ENCODE measurements around the gene RNF157.
A peak's percentile ranks its signal among the peaks of the same experiment; 100 is the strongest.

RNF157 gene

GRCh38 chr17:76142585-76143041, 97.7 kb downstream of the RNF157 start:
- H3K27ac ChIP-seq (ENCODE audit: low read length): no peak overlapping the region
- H3K4me3 ChIP-seq (ENCODE audit: low read length): no peak overlapping the region
- no peak overlapping the region for H2AFZ ChIP-seq (ENCODE audit: low read length)
- H3K79me2 ChIP-seq (ENCODE audit: low read length): no peaks in the 10 kb centered on the region
- no peak for TF ChIP-seq EZH2phosphoT487 (IDR thresholded peaks at IDR 0.05; ENCODE audit: low read length)
- TF ChIP-seq CTCF (IDR thresholded peaks at IDR 0.05; ENCODE audit: low read length): no peak
- TF ChIP-seq EZH2 (optimal IDR thresholded peaks at IDR 0.05; ENCODE audit: low read depth, low read length): no peak
- H3K4me1 ChIP-seq (ENCODE audit: low read length): peaks cover 27% of the 10 kb centered on the region
- H3K9me3 ChIP-seq (replicated peaks; ENCODE audit: insufficient read depth, low read length): no peaks in the 10 kb centered on the region
- no peaks in the 10 kb centered on the region for H4K20me1 ChIP-seq (ENCODE audit: insufficient read depth, low read length)
- no peak overlapping the region for H3K4me2 ChIP-seq (ENCODE audit: low read depth, low read length)
- H3K9ac ChIP-seq (ENCODE audit: low read length): no peak overlapping the region
- no peaks in the 10 kb centered on the region for H3K36me3 ChIP-seq (replicated peaks; ENCODE audit: insufficient read depth, low read length)
- H3K27me3 ChIP-seq (replicated peaks; ENCODE audit: insufficient read depth, low read length): peaks cover 27% of the 10 kb centered on the region
- DNase-seq: no peak
- H3K9me2 ChIP-seq (replicated peaks; ENCODE audit: insufficient read depth, low read length): no peaks in the 10 kb centered on the region
- peaks cover 7% of the 10 kb centered on the region; the same call in 1 of the 2 replicates for H3F3A ChIP-seq (ENCODE audit: insufficient read depth, low read length)

GRCh38 chr17:76142039-76142584, 98.2 kb downstream of the RNF157 start:
- no peak overlapping the region for H2AFZ ChIP-seq (ENCODE audit: low read length)
- DNase-seq: no peak
- H3K79me2 ChIP-seq (ENCODE audit: low read length): no peaks in the 10 kb centered on the region
- peaks cover 27% of the 10 kb centered on the region for H3K27me3 ChIP-seq (replicated peaks; ENCODE audit: insufficient read depth, low read length)
- no peak overlapping the region for H3K4me3 ChIP-seq (ENCODE audit: low read length)
- H3K4me2 ChIP-seq (ENCODE audit: low read depth, low read length): no peak overlapping the region
- H3K9me3 ChIP-seq (replicated peaks; ENCODE audit: insufficient read depth, low read length): no peaks in the 10 kb centered on the region
- H4K20me1 ChIP-seq (ENCODE audit: insufficient read depth, low read length): no peaks in the 10 kb centered on the region
- TF ChIP-seq CTCF (IDR thresholded peaks at IDR 0.05; ENCODE audit: low read length): no peak
- TF ChIP-seq EZH2 (optimal IDR thresholded peaks at IDR 0.05; ENCODE audit: low read depth, low read length): no peak
- no peak for TF ChIP-seq EZH2phosphoT487 (IDR thresholded peaks at IDR 0.05; ENCODE audit: low read length)
- no peaks in the 10 kb centered on the region for H3K36me3 ChIP-seq (replicated peaks; ENCODE audit: insufficient read depth, low read length)
- no peak overlapping the region for H3K27ac ChIP-seq (ENCODE audit: low read length)
- H3K9ac ChIP-seq (ENCODE audit: low read length): no peak overlapping the region
- peaks cover 27% of the 10 kb centered on the region for H3K4me1 ChIP-seq (ENCODE audit: low read length)
- peaks cover 7% of the 10 kb centered on the region; the same call in 1 of the 2 replicates for H3F3A ChIP-seq (ENCODE audit: insufficient read depth, low read length)
- H3K9me2 ChIP-seq (replicated peaks; ENCODE audit: insufficient read depth, low read length): no peaks in the 10 kb centered on the region

- H3K4me2 ChIP-seq (ENCODE audit: low read depth, low read length): peak within 1 kb of the TSS; percentile 86
- H3K36me3 ChIP-seq (replicated peaks; ENCODE audit: insufficient read depth, low read length): no peaks in the 10 kb centered on the region
- H3F3A ChIP-seq (ENCODE audit: insufficient read depth, low read length): peaks cover 7% of the 10 kb centered on the region; the same call in 1 of the 2 replicates
- no peak within 1 kb of the TSS for H3K27ac ChIP-seq (ENCODE audit: low read length)
- H2AFZ ChIP-seq (ENCODE audit: low read length): peak within 1 kb of the TSS; percentile 60; the same call in 1 of the 2 replicates
- DNase-seq: peak; percentile 92
- H3K27me3 ChIP-seq (replicated peaks; ENCODE audit: insufficient read depth, low read length): peaks cover 27% of the 10 kb centered on the region
- H3K9ac ChIP-seq (ENCODE audit: low read length): peak within 1 kb of the TSS; percentile 58
- no peaks in the 10 kb centered on the region for H3K79me2 ChIP-seq (ENCODE audit: low read length)
- no peaks in the 10 kb centered on the region for H4K20me1 ChIP-seq (ENCODE audit: insufficient read depth, low read length)
- H3K9me2 ChIP-seq (replicated peaks; ENCODE audit: insufficient read depth, low read length): no peaks in the 10 kb centered on the region
- H3K9me3 ChIP-seq (replicated peaks; ENCODE audit: insufficient read depth, low read length): no peaks in the 10 kb centered on the region
- TF ChIP-seq EZH2 (optimal IDR thresholded peaks at IDR 0.05; ENCODE audit: low read depth, low read length) (no peak), EZH2phosphoT487 (IDR thresholded peaks at IDR 0.05; ENCODE audit: low read length) (no peak), CTCF (IDR thresholded peaks at IDR 0.05; ENCODE audit: low read length) (no peak)
- peaks cover 26% of the 10 kb centered on the region for H3K4me1 ChIP-seq (ENCODE audit: low read length)
- H3K4me3 ChIP-seq (ENCODE audit: low read length): peak within 1 kb of the TSS; percentile 61
Measured at GRCh38 chr17:76141212-76142038, 98.9 kb downstream of the RNF157 start, which contains the start of gene FOXJ1. Gene FOXJ1, minus strand, starts transcription at chr17:76141245. Its CDS starts 850 bp downstream, at chr17:76140395.

Measured in MM.1S (cell line).